GM04504 (cell line): ENCODE data around the gene TPO.

Source experiments
- DNase-seq: peaks from one replicate; pipeline ENCODE4 v3.0.0-alpha.2; 2012; ENCODE audit warnings: low read depth

Gene TPO

GRCh38 chr2:1584691-1585485, 171.6 kb downstream of the TPO start:
- DNase-seq = no peak

GRCh38 chr2:1585635-1586034, 172.4 kb downstream of the TPO start:
- DNase-seq = no peak

GRCh38 chr2:1586251-1586922, 173.1 kb downstream of the TPO start:
- DNase-seq = no peak

GRCh38 chr2:1586923-1587840, 173.9 kb downstream of the TPO start:
- DNase-seq = no peak

DNA sequence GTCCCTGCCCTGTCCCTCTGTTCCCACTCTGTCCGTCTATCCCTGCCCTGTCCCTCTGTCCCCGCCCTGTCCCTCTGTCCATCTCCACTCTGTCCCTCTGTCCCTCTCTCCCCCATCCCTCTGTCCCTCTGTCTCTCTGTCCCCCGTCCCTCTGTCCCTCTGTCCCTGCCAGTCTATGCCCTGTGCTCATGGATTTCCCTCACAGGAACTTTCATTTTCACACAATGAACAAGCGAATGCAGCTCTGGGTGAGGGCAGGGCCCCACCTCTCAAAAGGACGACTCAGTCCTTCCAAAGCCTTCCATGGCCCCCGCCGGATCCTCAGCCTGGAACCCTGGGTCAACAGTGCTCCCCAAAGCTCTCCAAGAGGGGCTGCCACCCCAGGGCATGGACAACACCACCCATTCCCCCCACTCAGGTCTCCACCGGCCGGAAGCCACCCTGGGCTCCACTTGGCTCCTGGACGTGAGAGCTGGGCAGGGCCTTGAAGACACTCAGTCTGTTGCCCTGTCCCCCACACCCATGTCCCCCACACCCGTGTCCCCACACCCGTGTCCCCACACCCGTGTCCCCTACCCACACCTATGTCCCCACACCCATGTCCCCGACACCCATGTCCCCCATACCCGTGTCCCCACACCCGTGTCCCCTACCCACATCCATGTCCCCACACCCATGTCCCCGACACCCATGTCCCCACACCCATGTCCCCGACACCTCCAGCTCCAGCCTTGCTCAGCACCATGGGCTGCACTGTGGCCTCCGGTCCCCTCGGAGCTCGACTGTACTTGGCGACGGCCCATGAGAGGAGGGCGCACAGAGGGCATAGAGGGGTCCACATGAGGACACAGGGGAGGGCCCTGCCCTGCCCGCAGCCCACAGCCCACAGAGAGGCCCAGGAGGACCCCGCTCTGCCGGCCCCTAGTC, 175.1 kb downstream of the TPO start:
- no peak for DNase-seq

DNA sequence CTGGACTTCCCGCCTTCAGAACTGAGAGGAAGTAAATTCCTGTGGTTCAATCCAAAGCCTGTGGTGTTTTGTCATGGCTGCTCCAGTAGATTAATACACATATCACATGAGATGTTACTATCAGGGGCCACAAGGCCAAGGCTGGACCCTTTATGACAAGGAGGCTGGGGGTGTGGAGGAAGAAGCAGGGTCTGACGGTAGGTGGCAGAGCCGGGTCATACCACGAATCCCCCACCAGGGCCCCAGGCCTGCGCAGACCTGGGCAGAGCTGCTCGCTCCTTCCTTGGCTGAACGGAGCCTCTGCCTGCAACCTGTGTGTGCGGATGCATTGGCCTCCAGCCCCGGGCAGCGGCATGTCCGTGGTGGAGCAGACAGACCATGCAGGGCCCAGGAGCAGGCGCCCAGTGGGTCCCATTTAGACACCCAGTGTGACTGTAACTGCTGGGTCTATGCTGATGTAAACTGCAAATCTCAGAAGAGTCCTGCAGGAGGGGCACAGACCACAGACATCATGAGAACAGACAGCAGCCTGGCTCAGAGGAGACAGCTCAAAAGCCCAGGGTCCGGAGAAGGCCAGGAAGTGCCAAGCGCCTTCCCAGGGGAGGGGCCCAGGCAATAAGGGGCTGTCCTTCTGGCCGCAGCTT, 175.8 kb downstream of the TPO start:
- no peak for DNase-seq

GRCh38 chr2:1590596-1591460, 177.6 kb downstream of the TPO start:
- DNase-seq = no peak

GRCh38 chr2:1591461-1591770, 178.2 kb downstream of the TPO start:
- no peak for DNase-seq
